HG03571 (cell line): ENCODE data around the gene COPB1.

Experiments used
- ATAC-seq: cut with Tn5 transposase; IDR thresholded peaks from one replicate; pipeline ENCODE4 v1.9.1; 2021; ENCODE audit not compliant: unreplicated experiment

The COPB1 gene

DNA sequence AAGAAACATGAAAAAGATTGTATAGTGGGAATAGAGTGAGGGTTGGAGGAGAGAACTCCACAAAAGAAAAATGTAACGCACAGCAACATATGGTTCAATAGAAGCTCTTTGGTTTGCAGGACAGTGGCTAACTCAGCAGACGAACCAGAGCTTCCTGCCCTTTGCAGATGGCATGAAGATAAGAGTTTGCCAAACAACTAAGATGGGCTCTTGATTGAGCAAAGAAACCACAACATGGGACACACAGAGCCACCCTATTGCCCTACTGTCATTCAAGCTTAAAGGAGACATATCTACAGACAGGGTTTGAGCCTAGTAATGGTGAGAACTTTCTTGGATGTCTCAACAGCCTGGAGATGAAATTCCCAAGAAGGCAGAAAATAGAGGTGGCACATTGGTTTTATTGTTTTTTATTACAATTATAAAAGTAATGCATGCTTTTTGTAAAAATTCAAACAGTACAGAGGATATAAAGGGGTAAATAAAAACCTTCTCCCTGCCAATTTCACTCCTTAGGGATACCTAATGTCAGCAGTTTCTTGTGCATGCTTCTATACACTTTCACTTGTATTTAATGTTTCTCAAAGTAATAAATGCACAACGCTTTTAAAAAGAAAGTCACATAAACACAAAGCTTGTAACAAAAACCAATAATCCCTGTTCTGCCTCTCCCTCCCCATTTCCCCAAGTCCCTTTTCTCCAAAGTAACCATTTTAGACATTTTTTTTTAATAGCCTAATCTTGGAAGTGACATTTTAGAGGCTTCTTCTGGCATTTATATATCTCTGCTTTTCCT, 63.7 kb downstream of the COPB1 start:
- ATAC-seq: no peak

DNA sequence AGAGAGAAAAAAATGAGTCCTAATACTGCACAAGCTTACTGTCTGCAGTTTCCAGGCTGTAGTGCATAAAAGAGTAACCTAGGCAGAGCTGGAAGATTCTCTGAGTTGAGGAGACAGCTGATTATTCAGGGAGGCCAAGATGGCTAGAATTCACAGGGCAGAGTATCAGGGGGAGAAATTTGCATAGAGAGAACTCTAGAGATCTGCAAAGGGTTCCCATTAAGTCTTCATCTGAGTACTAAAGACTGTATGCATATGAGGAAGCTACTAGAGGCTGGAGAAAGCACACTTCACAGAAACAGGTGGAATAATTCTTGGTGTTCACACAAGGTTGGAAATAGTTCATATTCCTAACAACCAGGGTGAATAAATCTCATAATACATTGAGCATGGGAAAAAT, 74.0 kb downstream of the COPB1 start:
- no peak for ATAC-seq

DNA sequence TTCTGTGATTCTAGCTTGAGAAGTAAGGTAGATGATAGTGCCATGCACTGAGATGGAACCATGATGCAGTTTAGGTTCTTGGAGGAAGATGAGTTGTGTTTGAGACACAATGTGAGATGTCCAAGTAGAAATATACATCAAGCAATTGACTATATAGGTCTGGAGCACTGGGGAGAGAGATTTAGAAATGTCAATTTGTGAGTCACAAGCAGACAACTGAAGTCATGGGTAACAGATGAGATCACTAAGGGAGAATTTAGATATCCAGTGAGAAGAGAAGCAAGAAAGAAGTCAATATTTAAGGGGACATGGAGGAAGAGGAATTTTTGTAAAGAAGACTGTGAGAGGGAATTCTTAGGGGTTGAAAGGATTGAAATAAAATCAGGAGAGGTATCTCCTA, 75.5 kb downstream of the COPB1 start:
- ATAC-seq: no peak

DNA sequence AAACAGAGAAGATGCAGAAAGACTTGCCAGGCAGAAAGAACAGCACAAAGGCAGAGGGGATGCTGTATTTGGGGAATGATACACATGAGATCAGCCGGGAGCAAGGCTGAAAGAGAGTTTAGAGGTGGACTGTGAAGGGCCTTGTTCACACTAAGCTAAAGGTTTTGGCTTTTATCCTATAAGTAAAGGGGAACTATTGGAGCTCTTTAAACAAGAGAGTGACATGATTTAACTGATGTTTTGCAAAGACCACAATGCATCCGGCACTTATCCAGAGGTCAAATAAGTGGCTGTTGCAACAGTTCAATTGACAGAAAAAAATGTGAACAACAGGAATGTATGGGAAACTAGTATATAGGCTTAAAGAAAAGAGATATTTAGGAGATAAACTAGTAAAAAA, 76.0 kb downstream of the COPB1 start:
- ATAC-seq: no peak

DNA sequence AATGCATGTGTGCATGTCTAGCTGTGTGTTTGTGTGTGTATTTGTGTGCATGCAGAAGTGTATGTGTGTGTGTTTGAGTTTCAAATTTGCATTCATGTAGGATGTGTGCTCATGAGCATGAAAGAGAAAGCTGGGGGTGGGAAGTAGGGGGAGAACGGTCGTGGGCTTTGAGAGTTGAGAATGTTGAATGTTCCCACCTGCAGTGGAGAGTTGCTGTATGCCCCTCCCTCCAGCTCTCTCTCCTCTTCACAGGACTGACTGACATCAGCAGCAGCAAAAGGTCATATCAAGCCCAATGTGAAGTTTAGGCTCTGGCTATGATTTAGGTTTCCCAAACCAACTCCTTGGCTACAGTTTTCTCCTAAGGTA, 76.8 kb downstream of the COPB1 start:
- no peak for ATAC-seq

DNA sequence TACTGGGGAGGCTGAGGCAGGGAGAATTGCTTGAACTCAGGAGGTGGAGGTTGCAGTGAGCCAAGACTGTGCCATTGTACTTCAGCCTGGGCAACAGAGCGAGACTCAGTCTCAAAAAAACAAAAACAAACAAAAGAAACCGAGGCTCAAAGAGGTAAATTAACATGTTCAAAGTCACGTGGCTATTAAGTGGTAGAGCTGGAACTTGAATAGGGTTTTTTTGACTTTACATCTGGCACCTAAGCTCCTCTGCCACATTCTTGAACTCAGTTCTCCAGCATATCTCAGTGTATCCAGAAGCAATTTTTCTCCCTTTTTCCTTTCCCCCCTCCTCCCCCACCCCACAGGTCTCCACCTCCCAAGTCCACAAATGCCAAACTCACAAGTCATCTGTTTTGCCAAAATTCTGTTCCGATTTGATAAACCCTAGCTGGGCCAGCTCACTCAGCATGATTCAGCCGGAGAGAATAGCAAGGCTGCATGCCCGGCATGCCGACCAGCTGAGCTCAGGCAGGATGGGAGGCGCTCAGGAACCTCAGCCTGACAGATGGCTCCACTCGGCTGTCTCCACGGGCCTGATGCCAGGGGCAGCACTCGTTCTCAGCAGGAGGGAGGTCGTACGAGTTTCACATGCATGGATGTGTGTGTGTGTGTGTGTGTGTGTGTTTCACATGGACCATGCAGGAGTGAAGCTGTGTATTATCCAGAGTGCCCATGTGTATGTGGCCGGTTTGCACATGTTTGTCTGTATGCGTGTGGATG, 77.4 kb downstream of the COPB1 start:
- no peak for ATAC-seq

DNA sequence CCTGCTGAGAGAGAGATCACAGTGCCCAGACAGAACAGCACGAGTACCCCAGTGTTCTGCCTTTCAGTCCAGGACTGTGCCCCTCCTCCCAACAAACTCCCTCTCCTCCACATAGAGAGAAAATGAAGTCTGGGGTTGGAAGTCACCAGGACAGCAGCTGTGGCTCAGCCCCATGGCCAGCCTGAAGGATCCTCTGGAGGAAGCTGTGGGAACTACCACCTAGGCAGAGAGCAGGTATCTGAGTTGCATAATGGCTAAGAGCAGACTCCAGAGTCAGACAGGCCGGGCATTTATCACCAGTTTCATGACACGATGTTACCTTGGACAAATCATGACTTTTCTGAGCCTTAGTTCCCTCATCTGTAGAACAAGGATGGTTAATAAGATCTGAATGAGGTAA, 79.4 kb downstream of the COPB1 start:
- no peak for ATAC-seq

DNA sequence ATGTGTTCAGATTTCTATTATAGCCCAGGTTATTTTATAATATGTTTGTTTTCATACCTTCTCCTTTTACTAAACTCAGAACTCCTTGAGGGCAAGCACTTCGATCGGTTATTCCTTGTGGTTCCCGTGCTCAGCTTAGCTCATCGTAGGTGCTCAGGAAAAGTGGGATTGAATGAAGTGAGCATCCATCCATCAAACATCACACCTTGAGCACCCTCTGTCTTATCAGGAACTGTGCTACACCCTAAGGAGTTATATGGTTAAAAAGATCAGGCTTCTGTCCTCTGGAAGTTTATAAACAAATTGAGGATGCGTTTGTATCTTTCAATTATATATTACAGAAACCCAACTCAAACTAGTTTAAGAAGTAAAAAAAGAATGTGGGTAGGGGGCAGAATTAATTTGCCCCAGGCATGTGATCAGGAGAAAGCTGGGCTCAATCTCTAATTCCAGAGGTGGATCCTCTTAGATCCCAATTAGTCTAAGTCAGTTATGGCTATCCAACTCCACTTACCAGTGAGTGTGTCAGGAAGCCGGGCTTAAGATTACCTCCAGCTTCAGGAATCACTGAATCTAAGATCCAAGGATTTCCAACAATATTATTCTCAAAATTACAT, 80.7 kb downstream of the COPB1 start:
- ATAC-seq: no peak

DNA sequence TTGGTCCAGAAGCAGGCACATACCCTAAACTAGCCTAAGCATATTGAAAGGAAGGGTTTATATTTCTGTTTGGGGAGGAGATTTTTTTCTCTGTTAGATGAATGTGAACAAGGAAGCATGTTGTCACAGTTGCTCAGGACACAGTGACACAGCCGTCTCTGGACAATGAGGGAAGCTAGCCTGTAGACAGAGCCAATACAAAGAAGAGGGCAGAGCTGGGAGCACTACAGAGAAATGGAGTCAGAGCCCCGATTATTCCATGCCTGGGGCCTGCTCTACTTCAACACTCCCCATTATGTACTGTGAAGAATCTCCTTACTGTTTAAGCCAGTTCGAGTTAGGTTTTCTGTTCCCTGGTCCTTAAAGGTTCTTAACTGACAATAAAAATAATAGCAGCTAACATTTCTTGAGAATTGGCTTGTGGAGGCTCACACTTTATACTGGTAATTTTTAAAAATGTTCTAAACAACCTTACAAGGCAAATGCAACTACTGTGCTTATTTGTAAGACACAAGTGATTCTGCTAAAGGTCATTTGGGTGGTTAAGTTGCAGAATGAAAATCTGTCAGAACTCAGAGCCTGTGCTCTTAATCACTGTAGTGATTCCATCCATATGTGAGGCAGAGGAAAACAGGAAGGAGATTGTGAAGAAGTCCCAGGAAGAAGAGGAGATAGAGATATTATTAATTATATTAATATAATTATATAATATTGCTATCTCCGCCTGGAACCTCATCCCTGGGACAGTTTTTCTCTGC, 81.8 kb downstream of the COPB1 start:
- no peak for ATAC-seq

DNA sequence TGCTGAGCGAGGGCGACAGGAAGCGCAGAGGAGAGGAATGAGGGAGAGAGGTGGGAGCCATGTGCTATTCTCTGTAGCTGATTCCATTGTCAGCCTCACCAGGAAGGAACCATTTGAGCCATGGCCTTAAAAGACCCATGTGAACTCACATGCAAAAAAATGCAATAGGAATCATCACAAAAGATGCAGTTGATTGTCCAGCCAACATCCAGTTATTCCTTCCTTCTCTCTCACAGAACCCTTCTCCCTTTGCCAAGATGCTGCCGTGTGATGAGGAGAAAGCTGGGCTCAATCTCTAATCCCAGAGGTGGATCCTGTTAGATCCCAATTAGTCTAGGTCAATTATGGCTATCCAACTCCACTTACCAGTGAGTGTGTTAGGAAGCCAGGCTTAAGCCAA, 82.4 kb downstream of the COPB1 start:
- no peak for ATAC-seq

DNA sequence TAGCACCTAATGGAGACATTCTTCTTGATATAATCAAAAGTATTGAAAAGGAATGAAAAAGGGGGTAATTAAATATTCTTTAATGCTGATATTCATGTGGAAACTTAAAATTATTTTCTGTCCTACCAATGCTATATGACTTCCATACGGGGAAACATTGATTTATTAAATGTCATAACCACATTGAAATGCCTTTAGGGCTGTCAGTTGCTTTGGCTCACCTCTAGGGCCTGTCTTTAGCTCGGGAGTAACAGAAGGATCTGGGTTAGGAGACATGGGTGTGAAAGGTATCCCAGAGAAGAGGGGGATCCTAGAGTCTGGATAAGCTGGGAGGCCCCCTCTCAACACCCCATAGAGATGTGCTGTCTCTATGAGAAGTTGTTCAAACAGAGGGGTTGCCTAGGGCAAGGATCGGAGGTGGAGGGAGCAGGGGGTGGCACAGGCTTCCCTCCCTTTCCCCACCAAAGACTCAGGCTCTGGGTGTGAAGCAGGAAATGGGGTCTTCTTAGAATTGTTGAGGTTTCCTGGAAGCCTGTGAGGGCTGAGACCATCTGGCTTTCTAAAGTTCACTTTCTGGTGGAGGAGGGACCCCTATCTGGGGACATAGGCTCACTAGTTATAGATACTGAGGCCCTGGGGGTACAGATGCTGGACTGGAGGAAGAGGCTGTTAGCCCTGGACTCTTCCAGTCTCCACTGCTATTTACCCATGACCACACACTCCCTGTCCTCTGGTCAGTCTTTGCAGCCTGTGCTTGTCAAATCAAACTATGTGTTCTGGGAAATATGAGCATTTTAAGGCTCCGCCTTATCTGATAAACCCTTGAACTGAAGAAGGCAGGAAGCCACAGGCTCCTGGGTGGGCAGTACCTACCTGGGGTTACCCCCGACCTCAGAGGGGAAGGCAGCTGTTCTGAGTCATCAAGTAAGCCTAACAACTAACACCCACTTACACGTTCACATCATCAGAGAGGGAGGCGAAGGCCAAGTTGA, 84.8 kb downstream of the COPB1 start:
- ATAC-seq: peak; percentile 74

DNA sequence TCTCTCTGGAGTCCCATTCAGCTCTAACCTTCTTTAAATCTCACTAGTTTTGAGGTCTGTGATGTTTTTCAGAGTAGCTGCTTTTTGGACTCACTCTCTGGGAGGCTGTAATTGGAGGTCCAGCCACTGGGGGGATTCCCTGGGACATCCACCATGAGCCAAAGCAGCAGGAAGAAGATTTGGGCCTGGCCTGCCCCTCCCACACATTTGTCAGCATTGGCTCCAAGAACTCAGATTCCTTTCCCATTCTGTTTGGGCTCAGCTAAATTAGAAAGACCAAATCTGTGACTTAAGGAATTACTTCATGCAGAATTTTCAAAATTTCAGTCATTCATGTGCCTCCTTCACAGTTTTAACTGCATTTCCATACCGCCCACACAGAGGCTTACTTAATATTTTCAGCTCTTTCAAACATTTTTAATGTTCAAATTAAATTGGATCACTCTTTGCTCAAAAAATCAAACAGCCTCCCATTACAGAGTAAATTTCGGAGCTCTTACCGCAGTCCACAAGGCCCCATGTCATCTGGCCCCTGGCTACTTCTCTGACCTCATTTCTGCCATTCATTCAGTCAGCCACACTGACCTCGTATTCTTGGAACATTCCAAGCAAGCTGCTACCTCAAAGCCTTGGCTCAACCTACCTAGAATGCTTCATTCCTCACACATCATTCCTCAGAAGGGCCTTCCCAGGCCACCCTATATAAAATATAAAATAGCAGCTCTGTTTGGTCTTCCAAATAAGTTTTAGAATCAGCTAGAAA, 86.1 kb downstream of the COPB1 start:
- ATAC-seq: no peak

DNA sequence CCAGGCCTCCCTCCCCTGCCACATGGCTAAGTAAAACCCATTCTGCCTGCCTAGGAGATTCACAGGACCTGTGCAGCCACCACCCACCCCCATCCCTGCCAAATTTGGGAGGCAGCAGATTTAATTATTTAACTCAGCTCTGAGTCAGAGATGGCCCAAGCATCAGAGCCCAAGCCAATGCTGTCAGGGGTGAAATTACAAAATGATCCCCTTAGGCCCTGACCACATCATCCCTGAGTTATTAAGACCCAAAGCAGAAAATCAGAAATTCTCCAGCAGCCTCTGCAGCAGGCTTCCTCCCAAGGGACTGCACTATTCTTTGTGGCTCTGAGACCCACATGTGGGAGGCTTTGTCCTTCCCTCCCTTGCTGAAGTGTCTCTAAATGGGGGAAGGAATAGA, 87.8 kb downstream of the COPB1 start:
- no peak for ATAC-seq

DNA sequence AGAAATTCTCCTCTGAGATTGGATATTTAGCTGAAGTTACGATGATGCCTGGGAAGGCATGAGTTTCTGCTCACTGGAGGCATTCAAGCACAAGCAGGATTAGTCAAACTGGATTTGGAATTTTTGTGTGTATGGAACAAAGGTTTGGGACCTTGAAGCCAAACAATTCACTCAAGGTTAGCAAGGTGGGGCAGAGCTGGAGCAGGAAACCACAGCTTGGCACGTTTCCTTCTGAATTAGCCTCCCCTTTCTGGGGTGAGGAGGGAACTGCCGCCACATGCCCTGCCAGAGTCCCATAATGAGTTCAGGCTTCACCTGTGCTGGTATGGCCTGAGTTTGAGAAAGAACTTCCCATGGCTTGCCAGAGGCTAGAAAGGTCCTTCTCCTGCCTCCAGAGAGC, 89.7 kb downstream of the COPB1 start:
- no peak for ATAC-seq

DNA sequence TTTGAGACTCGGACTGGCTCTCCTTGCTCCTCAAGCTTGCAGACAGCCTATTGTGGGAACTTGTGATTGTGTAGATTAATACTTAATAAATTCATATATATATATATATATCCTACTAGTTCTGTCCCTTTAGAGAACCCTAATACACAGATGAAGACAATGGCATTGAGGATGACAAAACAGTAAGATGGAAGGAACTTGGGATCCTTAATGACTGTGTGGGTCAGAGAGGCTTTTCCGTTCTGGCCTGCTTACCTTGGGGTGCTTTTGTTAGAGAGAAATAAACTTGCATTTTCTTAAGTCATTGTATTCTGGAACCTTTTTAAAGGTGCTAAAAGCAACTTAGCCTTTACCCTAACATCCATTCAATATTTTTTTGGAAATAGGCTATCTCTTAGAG, 91.0 kb downstream of the COPB1 start:
- no peak for ATAC-seq
